NCI-H128 (cell line): Measurements from ENCODE around the gene COPZ1.
A peak's percentile ranks its signal among the peaks of the same experiment; 100 is the strongest.

ENCODE experiments used
- DNase-seq: peaks from one replicate; lab custom pipeline; 2025; ENCODE audit not compliant: unreplicated experiment; lab: John Stamatoyannopoulos, UW

Gene COPZ1

GRCh38 chr12:54390668-54391551 is 66.0 kb downstream of the COPZ1 start:
- peak; percentile 42 for DNase-seq

DNA sequence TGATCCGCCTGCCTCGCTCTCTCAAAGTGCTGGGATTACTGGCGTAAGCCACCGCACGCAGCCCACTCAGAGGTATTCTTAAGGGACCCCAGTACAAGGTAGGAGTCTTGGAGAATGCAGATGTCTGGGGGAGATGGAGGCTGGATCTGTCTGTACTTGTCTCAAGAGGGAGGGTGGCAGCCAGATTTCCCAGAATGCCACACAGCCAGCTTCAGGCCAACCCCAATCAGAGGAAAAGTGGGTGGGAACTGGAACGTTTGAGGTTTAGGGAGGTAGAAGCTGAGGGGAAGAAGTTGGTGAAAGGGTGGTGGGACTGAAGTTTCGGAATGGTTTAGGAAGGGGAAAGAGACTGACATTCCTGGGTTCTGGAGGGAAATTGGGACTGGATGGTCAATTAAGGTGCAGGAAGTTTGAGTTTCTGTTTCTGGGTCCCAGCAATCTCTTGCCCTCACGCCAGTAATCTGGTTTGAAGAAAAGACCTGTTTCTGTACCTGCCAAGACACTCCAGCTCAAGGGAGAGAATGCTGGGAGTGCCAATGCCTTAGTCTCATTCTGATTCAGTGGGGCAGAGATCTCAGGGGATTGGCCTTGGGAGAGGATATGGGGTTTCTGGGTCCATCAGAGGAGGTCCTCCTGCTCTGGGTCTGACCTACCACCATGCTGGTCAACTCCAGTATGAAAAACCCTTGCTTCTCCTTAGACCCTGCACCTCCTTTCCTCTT is 67.7 kb downstream of the COPZ1 start:
- no peak for DNase-seq

- DNase-seq: no peak
Observed at GRCh38 chr12:54393207-54393609, 68.3 kb downstream of the COPZ1 start.

DNA sequence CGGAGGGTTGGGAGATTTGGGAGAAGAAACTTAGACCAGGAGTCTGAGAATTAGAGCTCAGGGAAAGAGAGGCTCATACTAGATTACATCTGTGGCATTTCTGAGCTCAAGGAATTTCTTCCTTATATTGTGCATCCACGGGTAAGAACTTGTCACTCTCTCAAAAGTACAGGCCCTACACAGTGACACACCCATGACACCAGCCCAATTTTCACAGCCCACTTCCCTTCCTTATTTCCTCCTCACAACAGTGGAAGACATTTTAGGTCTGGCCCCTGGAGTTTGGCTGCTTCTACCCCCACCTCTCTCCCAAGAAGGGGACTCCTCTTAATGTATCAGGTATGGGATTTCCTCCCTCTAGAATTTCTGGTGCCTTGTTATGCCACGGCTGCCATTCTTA is 68.8 kb downstream of the COPZ1 start:
- DNase-seq: no peak

DNA sequence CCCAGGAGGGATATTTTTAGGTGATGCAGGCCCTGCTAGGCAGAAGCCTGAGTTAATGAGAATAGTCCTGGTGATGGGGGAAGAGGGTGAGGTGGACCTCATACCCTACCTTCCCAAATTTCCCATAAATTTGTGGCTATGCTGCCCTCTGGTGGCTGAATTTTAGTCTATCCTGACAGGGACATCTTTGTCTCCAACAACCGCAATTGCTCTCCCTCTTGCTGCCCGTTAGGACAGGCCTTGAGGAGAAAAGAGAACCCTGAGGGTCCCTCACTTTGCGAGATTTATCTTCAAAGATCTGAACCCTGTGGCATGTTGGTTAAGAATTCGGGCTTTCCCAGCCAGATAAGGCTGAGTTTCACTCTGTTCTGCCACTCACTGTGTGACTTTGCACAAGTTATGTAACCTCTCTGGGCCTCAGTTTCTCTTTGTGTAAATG is 69.4 kb downstream of the COPZ1 start:
- DNase-seq: peak; percentile 55

- no peak for DNase-seq
Observed at GRCh38 chr12:54394986-54395385, 70.1 kb downstream of the COPZ1 start.

GRCh38 chr12:54395545-54395944 is 70.6 kb downstream of the COPZ1 start:
- no peak for DNase-seq

DNA sequence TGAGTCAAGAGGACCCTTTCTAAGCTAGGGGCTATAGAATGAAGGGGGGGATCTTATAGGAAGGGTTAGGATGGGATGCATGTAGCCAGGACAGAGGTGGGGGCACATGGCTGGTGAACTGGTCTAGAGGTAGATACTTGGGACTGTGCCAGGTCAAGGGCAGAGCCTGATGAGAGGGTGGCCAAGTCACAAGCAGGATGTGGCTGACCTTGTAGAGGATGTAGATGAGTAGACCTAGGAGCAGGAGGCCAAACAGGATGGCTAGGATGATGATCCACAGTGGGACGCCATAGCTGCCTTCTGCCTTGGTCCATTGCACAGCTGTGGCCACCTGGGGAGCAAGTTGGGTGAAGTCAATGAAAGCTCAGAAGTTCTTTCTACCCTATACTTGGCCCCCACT is 72.2 kb downstream of the COPZ1 start:
- no peak for DNase-seq

DNA sequence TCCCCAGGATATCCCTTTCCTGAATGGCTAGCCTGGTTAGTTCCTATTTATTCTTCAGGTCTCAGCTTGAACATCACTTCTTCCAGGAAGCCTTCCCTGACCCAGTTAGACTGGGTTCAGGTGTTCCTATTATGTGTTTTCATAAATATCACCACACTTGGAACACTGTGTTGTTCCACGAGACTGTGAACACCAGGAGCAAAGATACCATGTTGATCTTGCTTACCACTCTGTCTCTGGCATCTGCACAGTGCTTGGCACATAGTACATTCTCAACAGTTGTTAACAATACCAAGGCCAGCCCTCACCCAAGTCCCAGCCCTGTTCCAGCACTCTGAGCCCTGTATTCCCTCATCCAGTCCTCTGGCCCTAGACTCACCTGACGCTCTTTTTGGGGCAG is 73.3 kb downstream of the COPZ1 start:
- DNase-seq: no peak

DNA sequence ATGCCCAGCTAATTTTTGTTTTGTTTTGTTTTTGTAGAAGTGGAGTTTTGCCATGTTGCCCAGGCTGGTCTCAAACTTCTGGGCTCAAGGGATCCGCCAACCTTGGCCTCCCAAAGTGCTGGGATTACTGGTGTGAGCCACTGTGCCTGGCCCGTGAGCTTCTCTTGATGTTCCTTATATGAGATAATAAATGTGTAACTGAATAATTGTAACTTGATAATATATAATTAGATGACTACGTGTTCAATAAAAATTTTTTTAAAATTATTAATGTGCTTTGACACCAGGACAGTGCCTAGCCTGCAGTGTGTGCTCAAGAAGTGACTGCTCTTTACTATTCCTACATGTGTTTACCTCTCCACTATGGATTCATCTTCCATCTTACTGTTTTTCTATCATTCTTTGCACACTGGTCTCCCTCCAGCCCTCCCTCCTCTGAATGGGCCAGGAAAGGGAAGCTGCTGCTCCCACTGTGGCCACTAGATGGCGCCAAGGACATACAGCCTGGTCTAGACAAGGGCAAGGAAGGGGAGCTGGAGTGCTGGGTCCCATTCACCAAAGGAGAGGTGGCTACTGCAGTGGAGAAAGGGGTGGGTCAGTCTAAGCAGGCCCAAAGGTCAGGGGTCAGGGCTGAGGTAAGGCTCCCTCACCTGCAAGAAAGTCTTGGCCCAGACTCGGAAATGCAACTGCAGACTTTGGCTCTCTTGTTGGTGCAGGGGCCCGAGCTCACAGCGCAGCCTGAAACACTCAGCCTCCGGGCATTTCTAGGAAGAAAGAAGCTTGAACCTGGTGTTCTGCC is 74.3 kb downstream of the COPZ1 start:
- peak; percentile 49 for DNase-seq

DNA sequence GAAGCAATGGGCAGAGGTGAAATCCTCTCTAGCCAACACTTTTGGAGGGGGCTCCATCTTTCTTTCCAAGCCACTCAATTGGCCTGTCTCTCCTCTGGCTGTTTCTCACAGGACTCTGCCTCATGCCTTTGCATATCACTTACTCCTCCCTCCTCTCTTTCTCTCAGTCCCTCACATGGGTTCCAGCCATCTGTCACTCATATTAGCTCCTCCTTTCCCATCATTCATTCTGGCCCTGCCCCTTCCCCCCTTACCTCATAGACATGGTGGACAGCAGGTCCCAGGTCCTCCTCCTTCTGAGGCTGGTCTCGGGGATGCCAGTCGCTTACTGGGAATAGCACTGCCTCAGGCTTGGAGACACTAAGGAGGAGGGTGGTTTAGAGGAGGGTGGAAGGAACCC is 76.2 kb downstream of the COPZ1 start:
- DNase-seq: no peak
